HG02870 (cell line): ENCODE results near the gene CACHD1.

Experiments used
- ATAC-seq: cut with Tn5 transposase; IDR thresholded peaks from one replicate; pipeline ENCODE4 v1.9.1; 2021; ENCODE audit warnings: mild to moderate bottlenecking, moderate library complexity; ENCODE audit not compliant: unreplicated experiment

CACHD1 gene

GRCh38 chr1:64519901-64520300 is 50.0 kb downstream of the CACHD1 start:
- no peak for ATAC-seq

GRCh38 chr1:64522740-64523139 is 52.8 kb downstream of the CACHD1 start:
- no peak for ATAC-seq

DNA sequence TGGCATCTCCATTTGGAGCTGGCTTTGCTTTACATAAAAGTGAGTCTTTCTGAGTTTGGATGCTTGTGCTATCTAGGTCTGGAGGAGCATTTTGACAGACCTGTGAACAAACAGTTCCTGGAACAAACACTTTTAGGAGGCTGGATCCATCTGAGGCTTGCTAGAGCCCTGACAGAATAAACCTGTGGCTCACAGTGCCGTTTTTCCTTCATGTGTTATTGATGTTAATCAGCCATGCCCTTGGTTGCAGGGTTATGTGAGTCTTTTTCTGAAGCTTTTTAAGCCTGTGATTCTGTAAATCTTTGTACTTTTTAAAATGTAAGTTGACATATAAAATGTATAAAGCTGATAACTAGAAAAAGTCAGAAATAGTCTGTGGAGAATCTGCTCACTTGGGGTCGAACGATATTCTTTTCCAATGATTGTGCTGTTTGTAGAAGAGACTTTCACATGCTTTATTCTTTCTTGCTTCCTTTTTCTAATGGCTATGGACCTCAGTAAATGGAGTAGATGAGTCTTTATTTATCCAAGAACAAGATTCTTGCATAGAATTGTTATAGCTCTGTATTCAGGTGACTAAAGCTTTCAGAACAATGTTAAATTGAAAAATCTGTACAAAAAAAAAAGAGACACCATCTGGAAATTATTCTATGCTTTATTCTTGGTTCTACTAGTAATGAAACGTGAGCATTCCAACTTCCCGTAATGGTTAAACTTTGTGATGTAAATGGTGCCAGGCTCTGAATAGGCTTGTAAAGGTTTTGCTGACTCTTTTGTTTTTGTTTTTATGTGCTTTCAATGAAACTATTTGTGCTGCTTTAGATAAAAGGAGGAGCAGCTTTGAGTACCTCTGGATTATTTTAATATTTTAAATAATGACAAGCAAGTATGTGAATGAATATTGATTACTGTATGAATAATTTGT is 53.7 kb downstream of the CACHD1 start:
- ATAC-seq: no peak

- no peak for ATAC-seq
These were observed 54.7 kb downstream of the CACHD1 start for GRCh38 chr1:64524614-64525013.

GRCh38 chr1:64525116-64525686 is 55.3 kb downstream of the CACHD1 start:
- no peak for ATAC-seq

GRCh38 chr1:64526312-64526711 is 56.4 kb downstream of the CACHD1 start:
- no peak for ATAC-seq

GRCh38 chr1:64527165-64527564 is 57.2 kb downstream of the CACHD1 start:
- ATAC-seq: no peak

DNA sequence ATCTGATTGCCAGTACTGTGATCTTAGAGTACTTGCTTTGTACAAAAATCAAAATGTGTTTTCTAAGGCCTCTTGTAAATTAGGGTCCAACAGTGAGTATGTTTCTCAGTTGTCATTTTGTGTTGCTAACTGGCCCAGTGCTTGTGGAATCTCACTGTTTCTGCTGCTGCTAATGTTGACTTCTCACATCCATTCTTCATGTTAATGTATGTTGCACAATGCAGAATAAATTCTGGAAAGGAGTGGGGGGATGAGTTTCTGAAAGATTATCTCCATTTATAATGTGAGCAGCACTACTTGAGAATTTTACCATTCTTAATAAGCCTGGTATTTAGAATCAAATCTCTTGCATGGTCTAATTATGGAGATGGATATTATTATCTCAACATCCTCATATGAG is 57.9 kb downstream of the CACHD1 start:
- no peak for ATAC-seq

DNA sequence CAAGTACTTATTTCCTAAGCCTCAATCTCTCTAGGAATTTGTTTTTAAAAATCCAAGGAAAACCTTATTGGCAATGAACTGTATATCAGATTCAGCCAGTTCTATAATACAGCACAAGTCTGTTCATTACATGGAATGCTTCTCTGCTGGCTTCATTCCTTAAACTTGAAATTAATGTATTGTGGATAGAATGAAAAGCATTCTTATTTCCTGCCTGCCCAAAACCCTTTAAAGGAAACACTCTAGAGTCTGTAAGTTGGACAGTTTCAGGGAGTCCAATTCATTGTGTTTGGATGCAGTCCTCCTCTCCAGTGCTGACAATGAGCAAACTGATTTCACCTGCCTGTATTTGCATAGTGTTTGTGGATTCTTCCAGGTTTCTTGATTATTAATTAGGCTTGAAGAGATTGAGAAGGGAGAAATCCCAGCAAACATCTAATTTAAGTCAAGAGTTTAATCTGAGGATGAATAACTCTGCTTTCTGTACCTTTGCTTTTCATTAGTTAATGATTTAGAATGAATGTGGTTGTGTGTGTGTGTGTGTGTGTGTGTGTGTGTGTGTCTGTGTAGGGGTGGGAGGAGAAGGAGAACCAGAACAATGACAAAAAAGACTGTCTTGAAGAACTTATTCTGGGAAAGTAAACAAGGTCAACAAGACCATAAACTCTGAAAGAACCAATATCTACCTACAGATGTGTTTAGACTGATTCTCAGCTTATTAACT is 61.2 kb downstream of the CACHD1 start:
- no peak for ATAC-seq

GRCh38 chr1:64532646-64533045 is 62.7 kb downstream of the CACHD1 start:
- no peak for ATAC-seq

DNA sequence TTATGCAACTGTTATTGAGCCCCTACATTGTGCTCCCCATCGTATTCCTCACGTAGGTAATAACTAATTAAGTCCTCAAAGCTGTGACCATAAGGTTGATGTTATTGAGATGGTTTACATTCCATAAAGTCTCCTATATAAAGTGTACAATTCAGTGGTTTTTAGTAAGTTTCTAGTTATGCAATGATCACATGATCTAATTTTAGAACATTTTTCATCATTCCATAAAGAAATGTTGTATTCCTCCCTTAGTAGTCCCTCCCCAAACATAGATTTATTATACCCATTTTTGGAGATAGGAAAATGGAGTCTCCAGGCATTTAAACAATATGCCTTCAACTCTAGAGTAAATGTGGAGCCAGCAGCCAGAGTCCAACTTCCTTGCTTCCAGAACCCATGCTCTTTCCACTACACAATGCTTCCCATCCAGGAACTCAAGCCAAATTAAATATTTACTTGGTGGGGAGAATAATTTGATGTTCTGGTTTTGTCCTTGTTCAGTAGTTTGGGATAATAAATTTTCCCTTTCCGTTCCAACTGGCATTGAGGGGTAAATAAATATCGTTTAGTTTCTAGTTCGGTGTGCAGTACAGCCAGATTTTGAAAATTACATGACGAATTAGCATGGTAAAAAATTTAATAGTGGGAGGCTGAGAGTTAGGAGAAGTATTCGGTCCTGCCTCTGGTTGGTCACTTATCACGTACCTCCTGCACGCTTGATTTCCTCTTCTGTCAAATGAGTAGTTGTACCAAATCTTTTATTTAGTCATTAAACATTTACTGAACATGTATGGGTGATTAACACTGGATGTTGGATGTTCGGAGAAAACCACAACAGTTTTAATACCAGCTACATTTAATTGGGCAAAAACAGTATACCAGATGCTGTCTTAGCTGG is 66.3 kb downstream of the CACHD1 start:
- no peak for ATAC-seq

GRCh38 chr1:64536836-64537490 is 67.0 kb downstream of the CACHD1 start:
- no peak for ATAC-seq

DNA sequence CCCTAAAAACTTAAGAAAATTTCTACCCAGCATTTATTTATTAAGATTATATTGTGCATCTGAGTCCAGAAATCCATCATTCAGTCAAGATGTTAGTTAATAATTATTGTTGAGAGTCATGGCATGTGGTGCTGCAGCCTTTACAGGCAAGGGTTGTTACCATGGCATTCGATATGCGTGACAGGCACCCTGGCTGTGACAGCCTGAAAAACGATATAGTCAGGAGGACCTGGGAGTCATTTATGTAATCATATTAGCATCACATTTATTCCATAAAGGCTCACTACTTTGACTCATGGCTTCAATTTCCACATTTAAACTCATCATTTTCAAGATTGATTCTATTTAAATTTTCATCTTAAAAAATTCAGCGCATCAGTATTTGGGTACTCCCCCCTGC is 68.0 kb downstream of the CACHD1 start:
- no peak for ATAC-seq

DNA sequence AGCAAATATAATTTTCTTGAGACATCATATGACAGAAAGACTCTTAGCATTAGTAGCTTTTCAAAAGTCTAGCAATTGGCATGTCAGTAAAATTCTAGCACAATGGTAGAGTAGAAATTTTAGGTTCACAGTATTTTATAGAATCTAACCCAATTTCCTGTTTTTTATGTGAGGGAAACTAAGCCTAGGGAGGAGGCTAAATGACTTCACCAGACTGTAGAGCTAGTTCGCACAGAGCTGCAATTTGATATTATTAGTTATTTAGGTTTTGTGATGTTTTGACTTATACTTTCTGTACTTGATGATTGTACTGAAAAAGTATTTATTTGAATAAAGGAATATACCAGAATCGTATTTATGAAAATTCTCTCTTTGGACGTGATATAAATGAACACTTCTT is 68.5 kb downstream of the CACHD1 start:
- ATAC-seq: no peak

GRCh38 chr1:64539289-64539688 is 69.4 kb downstream of the CACHD1 start:
- no peak for ATAC-seq

GRCh38 chr1:64539781-64540218 is 69.9 kb downstream of the CACHD1 start:
- no peak for ATAC-seq

- no peak for ATAC-seq
These were observed 70.4 kb downstream of the CACHD1 start for GRCh38 chr1:64540265-64540791.

DNA sequence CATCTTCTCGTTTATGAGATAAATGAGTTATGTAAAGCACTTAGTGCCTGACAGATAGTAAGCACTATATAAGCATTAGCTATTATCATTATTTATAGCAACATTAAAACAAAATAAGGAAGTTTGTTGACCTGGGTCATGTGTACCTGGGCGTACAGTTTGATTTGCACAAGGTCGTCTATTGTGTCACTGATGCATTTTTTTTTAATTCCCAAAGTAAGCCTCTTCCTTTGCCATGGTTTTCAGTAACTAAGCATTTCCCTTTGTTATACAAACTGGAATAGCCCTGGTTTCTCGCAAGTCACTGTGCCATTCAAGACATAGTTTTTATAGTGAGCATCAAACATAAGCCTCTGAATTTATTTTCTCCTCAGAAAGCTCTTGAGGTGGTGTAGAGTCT is 72.2 kb downstream of the CACHD1 start:
- no peak for ATAC-seq

DNA sequence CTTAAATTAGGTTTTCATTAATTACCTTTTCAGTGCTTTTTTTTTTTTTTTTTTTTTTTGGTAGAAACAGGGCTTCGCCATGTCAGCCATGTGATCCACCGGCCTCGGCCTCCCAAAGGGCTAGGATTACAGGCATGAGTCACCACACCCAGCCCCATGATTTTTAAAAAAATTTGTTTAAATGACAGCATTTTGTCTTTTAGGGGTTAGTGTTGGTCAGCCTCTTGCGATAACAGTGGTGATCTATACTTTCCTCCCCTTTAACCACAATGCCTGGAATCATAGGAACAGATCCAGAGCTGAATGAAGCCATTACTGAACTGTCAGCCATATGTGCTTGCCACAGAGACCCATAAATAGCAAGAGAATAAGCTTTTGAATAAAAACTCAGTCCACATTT is 73.9 kb downstream of the CACHD1 start:
- no peak for ATAC-seq
